HG03108 (cell line): ENCODE results near the gene ACOXL.

Experiments used
- ATAC-seq: cut with Tn5 transposase; IDR thresholded peaks from one replicate; pipeline ENCODE4 v1.9.1; 2021; ENCODE audit warnings: moderate library complexity; ENCODE audit not compliant: unreplicated experiment

The ACOXL gene

GRCh38 chr2:111145103-111145760 lies 412.9 kb downstream of the ACOXL start:
- ATAC-seq, result peak; percentile 67

- no peak for ATAC-seq
Observed at GRCh38 chr2:111145951-111146350, 413.6 kb downstream of the ACOXL start.

- ATAC-seq, result no peak
Observed at GRCh38 chr2:111148225-111148873, 416.0 kb downstream of the ACOXL start.

- ATAC-seq, result no peak
Observed at GRCh38 chr2:111148925-111149324, 416.6 kb downstream of the ACOXL start.

- ATAC-seq, result no peak
Observed at GRCh38 chr2:111149882-111150455, 417.6 kb downstream of the ACOXL start.

GRCh38 chr2:111154758-111155157 lies 422.4 kb downstream of the ACOXL start:
- ATAC-seq, result no peak

GRCh38 chr2:111155610-111156009 lies 423.2 kb downstream of the ACOXL start:
- no peak for ATAC-seq

- ATAC-seq, result no peak
Observed at GRCh38 chr2:111156529-111156928, 424.2 kb downstream of the ACOXL start.

- ATAC-seq, result peak; percentile 43
Observed at GRCh38 chr2:111157071-111157661, 424.8 kb downstream of the ACOXL start.

GRCh38 chr2:111157798-111158197 lies 425.4 kb downstream of the ACOXL start:
- peak; percentile 48 for ATAC-seq

- no peak for ATAC-seq
Observed at GRCh38 chr2:111159641-111160040, 427.3 kb downstream of the ACOXL start.

GRCh38 chr2:111160758-111161157 lies 428.4 kb downstream of the ACOXL start:
- no peak for ATAC-seq

GRCh38 chr2:111161971-111162370 lies 429.6 kb downstream of the ACOXL start:
- ATAC-seq, result no peak

- no peak for ATAC-seq
Observed at GRCh38 chr2:111162718-111163331, 430.5 kb downstream of the ACOXL start.

- ATAC-seq, result no peak
Observed at GRCh38 chr2:111164078-111164477, 431.7 kb downstream of the ACOXL start.

- ATAC-seq, result no peak
Observed at GRCh38 chr2:111165084-111165483, 432.7 kb downstream of the ACOXL start.

- no peak for ATAC-seq
Observed at GRCh38 chr2:111166115-111166514, 433.7 kb downstream of the ACOXL start.

- ATAC-seq, result peak; percentile 40
Observed at GRCh38 chr2:111167076-111167862, 434.9 kb downstream of the ACOXL start.

- ATAC-seq, result no peak
Observed at GRCh38 chr2:111167863-111168162, 435.4 kb downstream of the ACOXL start.
